Astrocyte of the hippocampus (primary cell): ENCODE results near the gene TBC1D14.

Experiments
- DNase-seq: peaks from one replicate; pipeline ENCODE4 v3.0.0; 2011; ENCODE audit warnings: low read depth, low spot score

Gene TBC1D14

GRCh38 chr4:6929339-6929811, 19.7 kb downstream of the TBC1D14 start:
- no peak for DNase-seq

DNA sequence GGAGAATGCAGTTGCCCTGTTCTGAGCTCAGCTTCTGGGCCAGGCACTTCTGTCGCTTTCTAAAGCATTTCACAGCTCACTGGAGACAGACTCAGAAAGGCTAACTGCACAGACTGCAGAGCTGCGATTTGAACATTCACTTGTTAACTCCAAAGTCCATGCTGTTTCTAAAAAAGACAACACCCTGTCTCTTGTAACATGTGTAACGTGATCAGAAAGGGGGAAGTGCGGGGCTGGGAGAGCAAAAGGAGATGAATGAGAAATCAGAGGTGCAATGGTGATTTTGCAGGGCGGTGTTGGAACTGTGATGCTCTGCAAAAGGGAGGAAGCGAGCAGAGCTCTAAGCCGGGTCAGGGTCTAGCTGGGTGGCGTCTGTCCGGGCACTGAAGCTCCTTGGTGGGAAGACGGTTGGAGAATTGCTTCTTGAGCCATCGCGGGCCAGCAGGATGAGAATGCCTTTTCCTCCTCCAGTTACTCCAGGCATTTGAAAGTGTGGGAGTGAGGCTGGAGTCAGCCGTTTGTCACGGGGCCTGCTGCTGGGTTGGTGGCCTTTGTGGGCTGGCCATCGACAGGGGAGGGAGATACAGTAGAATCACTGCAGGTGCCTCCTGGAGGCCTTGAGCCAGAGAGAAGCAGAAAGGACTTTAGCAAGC, 20.3 kb downstream of the TBC1D14 start:
- no peak for DNase-seq

DNA sequence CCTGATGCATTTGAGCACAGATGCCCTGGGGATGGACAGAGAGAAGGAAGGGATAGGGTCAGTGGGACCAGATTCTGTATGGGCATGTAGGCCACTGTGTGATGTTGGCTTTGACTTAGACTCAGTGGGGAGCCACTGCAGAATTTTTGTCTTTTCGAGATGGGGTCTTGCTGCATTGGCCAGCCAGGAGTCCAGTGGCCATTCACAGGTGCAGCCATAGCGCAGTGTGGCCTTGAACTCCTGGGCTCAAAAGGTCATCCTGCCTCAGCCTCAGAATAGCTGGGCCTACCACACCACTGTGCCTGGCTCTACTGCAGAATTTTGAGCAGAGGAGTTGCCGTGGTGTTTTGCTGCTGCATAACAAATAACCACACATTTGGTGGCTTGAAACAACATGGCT, 22.8 kb downstream of the TBC1D14 start:
- no peak for DNase-seq

- no peak for DNase-seq
Observed at GRCh38 chr4:6932918-6933317, 23.3 kb downstream of the TBC1D14 start.

GRCh38 chr4:6933691-6934430, 24.2 kb downstream of the TBC1D14 start:
- no peak for DNase-seq

GRCh38 chr4:6935965-6936364, 26.3 kb downstream of the TBC1D14 start:
- DNase-seq = no peak

DNA sequence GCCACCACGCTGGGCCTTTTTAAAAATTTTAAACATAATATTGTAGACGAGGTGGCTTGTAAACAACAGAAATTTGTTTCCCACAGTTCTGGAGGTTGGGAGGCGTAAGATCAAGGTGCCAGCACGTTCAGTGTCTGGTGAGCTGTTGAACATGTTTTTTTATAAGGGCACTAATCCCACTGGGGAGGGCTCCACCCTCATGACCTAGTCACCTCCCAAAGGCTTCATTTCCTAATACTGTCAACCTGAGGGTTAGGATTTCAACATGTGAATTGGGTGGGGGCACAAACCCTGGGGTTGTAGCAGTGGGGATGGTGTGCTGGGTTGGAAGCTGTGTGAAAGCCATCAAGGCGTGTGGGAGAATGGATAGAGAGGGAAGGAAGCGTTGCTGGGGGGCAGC, 27.6 kb downstream of the TBC1D14 start:
- no peak for DNase-seq

DNA sequence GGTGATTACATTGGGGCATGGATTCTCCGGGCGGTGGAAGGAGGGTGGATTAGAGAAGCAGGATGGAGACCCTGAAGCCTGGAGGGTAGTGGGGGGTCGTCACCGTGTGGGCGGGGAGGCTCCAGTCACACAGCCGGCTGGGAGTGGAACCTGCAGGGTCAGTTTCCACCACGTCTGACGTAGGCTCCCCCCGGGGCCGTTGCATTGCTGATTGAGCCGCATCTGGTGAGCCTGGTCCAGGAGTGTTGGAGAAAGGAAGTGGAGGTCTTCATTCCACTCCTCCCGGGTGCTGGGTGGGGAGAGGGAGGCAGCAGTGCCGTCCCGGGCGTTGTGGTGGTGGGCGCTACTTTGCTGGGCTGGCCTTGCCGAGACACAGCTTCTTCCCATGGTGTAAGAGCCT, 28.1 kb downstream of the TBC1D14 start:
- no peak for DNase-seq

DNA sequence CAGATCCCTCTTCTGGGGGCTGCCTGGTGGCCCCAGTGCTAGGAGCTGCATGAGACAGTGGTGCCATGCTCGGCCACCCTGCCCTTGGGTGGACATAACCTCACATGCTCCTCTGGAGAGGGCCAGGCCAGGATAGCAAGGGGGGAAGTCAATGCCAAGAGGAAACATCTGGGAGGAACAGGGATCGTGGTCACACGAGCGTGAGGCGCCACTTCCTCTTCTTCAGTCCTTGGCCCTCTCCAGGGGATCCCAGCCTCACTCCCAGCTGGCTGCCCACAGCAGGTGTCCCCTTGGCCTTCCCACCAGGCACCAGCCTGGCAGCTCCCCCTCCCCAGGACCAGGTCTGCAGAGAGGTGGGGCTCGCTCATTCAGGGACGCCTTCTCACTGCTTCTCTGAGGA, 28.6 kb downstream of the TBC1D14 start:
- no peak for DNase-seq

DNA sequence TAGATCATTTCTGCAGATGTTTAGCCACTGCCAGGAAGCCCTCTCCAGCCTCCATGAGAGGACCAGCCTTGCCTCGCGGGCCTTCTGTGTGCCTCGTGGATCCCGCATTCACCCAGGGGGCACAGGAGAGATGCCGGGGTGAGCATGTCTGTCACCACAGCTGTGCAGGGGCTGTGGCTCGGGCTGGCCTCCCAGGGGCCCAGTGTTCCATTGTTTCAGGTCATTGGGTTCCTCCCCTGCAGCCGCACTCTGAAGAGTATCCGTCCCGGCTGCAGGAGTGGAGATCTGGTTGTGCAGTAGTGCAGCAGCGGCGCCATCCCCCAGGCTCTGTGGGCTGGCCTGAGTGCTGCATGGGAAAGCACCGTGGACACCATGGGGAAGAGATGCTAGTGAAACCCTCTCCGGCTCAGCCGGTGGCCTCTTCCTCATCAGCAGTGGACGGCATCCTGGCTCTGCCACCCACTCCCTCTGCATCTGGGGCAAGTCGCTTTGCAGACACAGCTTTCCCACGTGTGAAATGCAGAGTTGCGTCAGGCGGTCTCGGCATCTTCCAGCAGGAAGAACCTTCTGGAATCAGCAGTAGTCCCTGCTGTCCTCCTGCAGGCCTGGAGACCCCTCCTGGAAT, 29.1 kb downstream of the TBC1D14 start:
- DNase-seq = no peak

GRCh38 chr4:6939761-6940743, 30.4 kb downstream of the TBC1D14 start:
- DNase-seq = peak; percentile 15

DNA sequence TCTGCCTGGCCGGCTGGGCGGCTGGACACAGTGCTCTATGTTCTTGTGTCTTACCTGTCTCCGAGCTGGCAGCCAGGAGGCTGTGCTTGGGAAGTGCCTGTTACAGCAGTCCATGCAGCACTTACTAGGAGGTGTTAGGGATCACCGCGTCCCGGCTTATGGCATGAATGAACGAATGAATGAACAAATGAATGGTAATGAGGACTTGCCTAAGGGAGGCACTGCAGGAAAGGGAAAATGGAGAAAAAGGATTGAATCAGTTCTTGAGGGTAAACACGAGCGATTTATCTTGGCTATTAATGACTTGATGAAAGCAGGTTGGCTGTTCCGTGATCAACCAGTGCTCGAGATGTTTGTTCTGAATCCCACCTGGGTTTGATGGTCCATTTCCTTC, 31.1 kb downstream of the TBC1D14 start:
- no peak for DNase-seq

GRCh38 chr4:6941796-6942195, 32.2 kb downstream of the TBC1D14 start:
- peak; percentile 17 for DNase-seq

- peak; percentile 92 for DNase-seq
Observed at GRCh38 chr4:6942238-6942800, 32.7 kb downstream of the TBC1D14 start.

GRCh38 chr4:6943012-6943884, 33.6 kb downstream of the TBC1D14 start:
- peak; percentile 32 for DNase-seq

- no peak for DNase-seq
Observed at GRCh38 chr4:6943885-6944225, 34.2 kb downstream of the TBC1D14 start.

DNA sequence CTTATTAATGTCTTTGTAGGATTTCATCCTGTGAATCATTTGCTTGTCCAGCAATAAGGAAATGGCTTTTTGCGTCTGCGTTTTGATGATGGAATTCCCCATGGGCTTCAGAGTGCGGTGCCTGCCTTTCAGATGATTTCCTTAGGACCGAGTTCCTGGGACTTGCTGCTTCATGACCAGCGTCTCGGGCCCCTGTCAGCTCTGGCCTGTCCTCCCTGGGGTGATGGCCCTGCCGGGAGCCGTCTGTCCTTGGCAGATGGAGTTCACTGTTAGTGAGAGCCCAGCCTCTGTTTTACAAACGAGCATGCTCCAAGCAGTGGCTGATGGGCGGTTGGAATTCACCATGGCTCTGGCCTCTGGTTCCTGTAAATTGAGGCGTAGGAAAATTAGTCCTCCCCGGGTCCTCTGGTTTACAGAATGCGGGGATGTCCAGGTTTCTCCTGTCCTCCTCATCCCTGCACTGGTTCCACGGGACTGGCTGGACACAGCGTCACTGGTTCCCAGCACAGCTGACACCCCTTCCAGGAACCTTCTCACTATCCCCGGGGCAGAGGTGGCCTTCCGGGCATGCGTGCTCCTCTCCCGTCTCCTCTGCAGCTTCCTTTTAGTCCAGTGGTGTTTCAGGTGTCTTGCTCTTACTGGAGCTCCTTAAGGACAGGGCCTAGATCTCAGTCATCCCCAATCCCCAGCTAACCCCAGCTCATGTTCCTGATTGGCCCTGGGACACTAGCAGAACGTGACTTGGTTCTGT, 34.9 kb downstream of the TBC1D14 start:
- no peak for DNase-seq

DNA sequence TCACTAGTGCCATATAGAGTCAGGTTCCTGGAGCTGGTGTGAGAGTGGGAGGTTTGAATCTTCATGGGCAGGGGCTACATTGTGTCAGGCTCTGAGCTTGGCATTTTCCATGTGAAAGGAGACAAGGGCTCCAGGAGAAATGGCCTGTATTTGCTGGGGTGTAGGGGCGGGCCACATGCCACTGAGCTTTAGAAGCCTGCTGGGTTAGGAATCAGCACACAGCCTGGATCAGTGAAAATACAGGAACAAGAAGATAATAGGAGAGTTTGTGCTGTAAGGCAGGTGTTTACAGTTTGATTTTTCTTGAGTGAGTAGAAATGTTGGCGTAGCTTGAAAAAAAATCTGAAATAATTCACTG, 35.4 kb downstream of the TBC1D14 start:
- no peak for DNase-seq

DNA sequence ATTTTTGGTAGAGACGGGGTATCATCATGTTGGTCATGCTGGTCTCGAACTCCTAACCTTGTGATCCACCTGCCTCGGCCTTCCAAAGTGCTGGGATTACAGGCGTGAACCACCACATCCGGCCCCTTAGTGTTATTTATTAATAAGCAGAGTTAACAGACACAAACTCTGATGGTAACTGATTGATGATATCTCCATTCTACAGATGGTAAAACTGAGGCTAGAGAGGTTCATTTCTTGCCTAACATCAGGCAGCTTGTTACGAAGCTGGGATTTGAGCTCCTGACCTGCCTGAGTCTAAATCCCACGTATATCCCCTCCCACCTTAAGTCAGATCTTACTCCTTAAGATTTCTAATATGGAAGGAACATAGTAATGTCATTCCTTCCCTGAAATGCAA, 36.9 kb downstream of the TBC1D14 start:
- DNase-seq = no peak

GRCh38 chr4:6948134-6948460, 38.5 kb downstream of the TBC1D14 start:
- no peak for DNase-seq
